A673 (cell line): ENCODE results near the gene CCKAR. TPM values are rescaled to one million over a fixed set of nuclear protein-coding genes. Genes with fewer than 3 reads are reported as not detected.

Experiments used
- BruUV-seq: library from RNA; stranded (reverse); fragments of 400-500 nt; replicated peaks from 2 replicates; lab custom pipeline; 2021; lab: Mats Ljungman, UMichigan
- CTCF ChIA-PET: fragments of 300-600 bp; sonication (Branson Sonifier 250); formaldehyde crosslinking; loops from one replicate; lab custom pipeline; 2022; ENCODE audit warnings: antibody characterized with exemption; lab: Charles Lee
- POLR2A ChIA-PET: fragments of 300-600 bp; sonication (Branson Sonifier 250); formaldehyde crosslinking; loops from one replicate; lab custom pipeline; 2022; ENCODE audit warnings: antibody characterized with exemption; ENCODE audit not compliant: low non-redundant PET; lab: Charles Lee
- DNase-seq: peaks from one replicate; pipeline ENCODE4 v3.0.0-alpha.2; 2015; ENCODE audit warnings: low spot score
- H3K27ac ChIP-seq: fragments of 200-600 bp; sonication (generic); 2 replicates; pipeline ENCODE4 v1.5.1; 2016; ENCODE audit warnings: mixed run types, low read depth, mild to moderate bottlenecking, mixed read lengths, antibody characterized with exemption, low read length; ENCODE audit not compliant: poor library complexity, severe bottlenecking
- H3K27me3 ChIP-seq: fragments of 200-600 bp; sonication (generic); replicated peaks from 2 replicates; pipeline ENCODE4 v1.6.1; 2017; ENCODE audit warnings: mixed run types, low read depth, mild to moderate bottlenecking, mixed read lengths, antibody characterized with exemption, low read length; ENCODE audit not compliant: insufficient read depth, poor library complexity
- H3K36me3 ChIP-seq: fragments of 200-600 bp; sonication (generic); 2 replicates; pipeline ENCODE4 v1.6.1; 2016; ENCODE audit warnings: mixed run types, mild to moderate bottlenecking, mixed read lengths, antibody characterized with exemption, low read length; ENCODE audit not compliant: insufficient read depth, poor library complexity, severe bottlenecking
- H3K4me1 ChIP-seq: fragments of 200-600 bp; sonication (generic); 2 replicates; pipeline ENCODE4 v1.6.1; 2017; ENCODE audit warnings: mixed run types, mild to moderate bottlenecking, mixed read lengths, antibody characterized with exemption, low read length; ENCODE audit not compliant: insufficient read depth, poor library complexity, severe bottlenecking
- H3K4me3 ChIP-seq: fragments of 200-600 bp; sonication (generic); 2 replicates; pipeline ENCODE4 v1.5.1; 2016; ENCODE audit warnings: low read depth, mixed run types, mild to moderate bottlenecking, mixed read lengths, low read length; ENCODE audit not compliant: poor library complexity, severe bottlenecking
- H3K9me3 ChIP-seq: fragments of 200-600 bp; sonication (generic); 2 replicates; pipeline ENCODE4 v1.6.1; 2016; ENCODE audit warnings: mixed run types, low read depth, mild to moderate bottlenecking, mixed read lengths, antibody characterized with exemption, low read length; ENCODE audit not compliant: poor library complexity, severe bottlenecking
- EZH2 ChIP-seq: fragments of 200-600 bp; sonication (generic); IDR thresholded peaks from 2 replicates; pipeline ENCODE4 v1.6.1; 2017; ENCODE audit warnings: borderline replicate concordance, low read depth, mild to moderate bottlenecking, mixed read lengths, antibody characterized with exemption, low read length; ENCODE audit not compliant: poor library complexity, severe bottlenecking
- intact Hi-C: fragments of 100-400 bp; cut with micrococcal nuclease; formaldehyde crosslinking; loops from one replicate; pipeline ENCODE4 v1.10.0; 2022; ENCODE audit not compliant: unreplicated experiment
- total RNA-seq: library from RNA; stranded (reverse); gene quantifications from 2 replicates; pipeline ENCODE4 v1.2.3, GENCODE V29; 2021
- TF ChIP-seq, protein P1 (sequence below): fragments of 300-800, 200-600 bp; sonication (generic); conservative IDR thresholded peaks from 2 replicates; pipeline ENCODE4 v1.5.1; 2017; ENCODE audit warnings: low read depth, mild to moderate bottlenecking, antibody characterized with exemption, low read length, moderate library complexity, mixed read lengths

The CCKAR gene
- total RNA-seq, 1 experiment from 2014 or later = not detected

DNA sequence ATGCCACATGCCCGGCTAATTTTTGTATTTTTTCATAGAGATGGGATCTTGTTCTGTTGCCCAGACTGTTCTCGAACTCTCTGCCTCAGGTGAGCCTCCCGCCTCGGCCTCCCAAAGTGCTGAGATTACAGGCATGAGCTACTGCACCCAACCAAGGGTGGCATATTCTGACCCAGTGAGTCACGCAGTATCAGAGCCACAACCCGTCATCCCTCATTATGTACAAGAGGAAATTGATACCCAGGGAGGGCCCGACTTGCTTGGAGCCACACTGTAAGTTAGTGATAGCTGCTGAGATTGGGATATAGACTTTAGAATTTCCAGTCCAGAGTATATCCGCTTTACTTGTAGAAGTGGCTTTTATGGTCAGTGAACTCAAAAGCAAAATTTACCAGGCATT, 14.6 kb downstream of the CCKAR start:
- H3K27ac ChIP-seq = no peak overlapping the region
- H3K4me1 ChIP-seq = no peaks in the 10 kb centered on the region
- H3K36me3 ChIP-seq = no peaks in the 10 kb centered on the region
- BruUV-seq = no TSS peak
- intact Hi-C loops = no loop called here
- no peaks in the 10 kb centered on the region for H3K27me3 ChIP-seq
- ChIA-PET POLR2A (no interaction called here), CTCF (no interaction called here)
- no peak for DNase-seq
- H3K4me3 ChIP-seq = no peak overlapping the region
- no peak for TF ChIP-seq EZH2
- TF ChIP-seq, protein P1, sequence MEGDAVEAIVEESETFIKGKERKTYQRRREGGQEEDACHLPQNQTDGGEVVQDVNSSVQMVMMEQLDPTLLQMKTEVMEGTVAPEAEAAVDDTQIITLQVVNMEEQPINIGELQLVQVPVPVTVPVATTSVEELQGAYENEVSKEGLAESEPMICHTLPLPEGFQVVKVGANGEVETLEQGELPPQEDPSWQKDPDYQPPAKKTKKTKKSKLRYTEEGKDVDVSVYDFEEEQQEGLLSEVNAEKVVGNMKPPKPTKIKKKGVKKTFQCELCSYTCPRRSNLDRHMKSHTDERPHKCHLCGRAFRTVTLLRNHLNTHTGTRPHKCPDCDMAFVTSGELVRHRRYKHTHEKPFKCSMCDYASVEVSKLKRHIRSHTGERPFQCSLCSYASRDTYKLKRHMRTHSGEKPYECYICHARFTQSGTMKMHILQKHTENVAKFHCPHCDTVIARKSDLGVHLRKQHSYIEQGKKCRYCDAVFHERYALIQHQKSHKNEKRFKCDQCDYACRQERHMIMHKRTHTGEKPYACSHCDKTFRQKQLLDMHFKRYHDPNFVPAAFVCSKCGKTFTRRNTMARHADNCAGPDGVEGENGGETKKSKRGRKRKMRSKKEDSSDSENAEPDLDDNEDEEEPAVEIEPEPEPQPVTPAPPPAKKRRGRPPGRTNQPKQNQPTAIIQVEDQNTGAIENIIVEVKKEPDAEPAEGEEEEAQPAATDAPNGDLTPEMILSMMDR = no peak
- H3K9me3 ChIP-seq = no peaks in the 10 kb centered on the region

DNA sequence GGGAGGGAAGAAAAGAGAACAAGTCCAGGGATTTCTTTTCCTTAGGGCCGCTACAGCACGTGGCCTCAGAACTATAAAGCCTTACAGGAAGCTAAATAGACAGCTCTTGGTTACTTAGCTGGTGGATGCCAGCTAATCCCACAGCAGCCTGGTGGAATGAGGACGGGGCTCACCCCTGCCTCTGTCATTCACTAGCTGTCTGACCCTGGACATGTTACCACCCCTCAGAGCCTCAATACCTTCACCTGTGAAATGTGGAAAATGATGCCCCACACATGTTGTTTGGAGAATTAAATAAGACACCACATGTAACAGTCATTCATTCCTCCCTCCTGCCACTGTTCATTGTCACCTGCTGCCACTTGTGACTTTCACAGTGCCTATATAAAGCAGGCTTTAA, 15.7 kb downstream of the CCKAR start:
- no peak overlapping the region for H3K4me3 ChIP-seq
- intact Hi-C loops = no loop called here
- BruUV-seq = no TSS peak
- no peak overlapping the region for H3K27ac ChIP-seq
- ChIA-PET POLR2A (no interaction called here), CTCF (no interaction called here)
- TF ChIP-seq, protein P1 = no peak
- TF ChIP-seq EZH2 = no peak
- H3K27me3 ChIP-seq = no peaks in the 10 kb centered on the region
- no peaks in the 10 kb centered on the region for H3K4me1 ChIP-seq
- H3K36me3 ChIP-seq = no peaks in the 10 kb centered on the region
- DNase-seq = no peak
- no peaks in the 10 kb centered on the region for H3K9me3 ChIP-seq

DNA sequence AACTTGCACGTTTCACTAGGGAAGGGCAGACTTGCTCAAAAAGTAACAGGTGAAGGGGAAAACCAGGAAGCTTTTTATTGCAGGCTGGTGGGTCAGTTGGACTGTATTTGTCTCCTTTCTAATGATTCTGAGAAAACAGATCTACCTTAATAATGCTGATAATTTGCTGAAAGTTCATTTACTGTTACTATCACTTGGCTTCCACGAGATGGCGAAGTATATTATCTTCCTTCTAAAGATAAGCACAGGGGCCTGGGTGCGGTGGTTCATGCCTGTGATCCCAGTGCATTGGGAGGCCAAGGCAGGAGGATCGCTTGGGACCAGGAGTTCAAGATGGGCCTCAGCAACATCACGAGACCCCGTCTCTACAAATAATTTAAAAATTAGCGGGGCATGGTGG, 16.4 kb downstream of the CCKAR start:
- TF ChIP-seq EZH2 = no peak
- TF ChIP-seq, protein P1 = no peak
- intact Hi-C loops = no loop called here
- H3K4me1 ChIP-seq = no peaks in the 10 kb centered on the region
- no peaks in the 10 kb centered on the region for H3K36me3 ChIP-seq
- CTCF ChIA-PET = no interaction called here
- no peak overlapping the region for H3K27ac ChIP-seq
- no peak for DNase-seq
- POLR2A ChIA-PET = no interaction called here
- no TSS peak for BruUV-seq
- no peaks in the 10 kb centered on the region for H3K27me3 ChIP-seq
- H3K4me3 ChIP-seq = no peak overlapping the region
- no peaks in the 10 kb centered on the region for H3K9me3 ChIP-seq
